H1 (cell line): ENCODE data around the gene ASRGL1.

ENCODE experiments used
- CEBPB ChIP-seq: IDR thresholded peaks from 2 replicates; pipeline ENCODE4 v1.6.1; 2012; ENCODE audit warnings: low read depth, low read length
- CTCF ChIP-seq, 3 experiments: IDR thresholded peaks; 1 replicate in 2 of 3; 2 replicates in 1 of 3; pipeline versions ENCODE4 v1.5.1 to v1.6.1; 2011; ENCODE audit warnings: low read length in 3 of 3, mild to moderate bottlenecking in 3 of 3, inconsistent platforms in 2 of 3, low read depth in 1 of 3, moderate library complexity in 1 of 3; ENCODE audit not compliant: insufficient read depth in 1 of 3; ENCODE audit errors: control extremely low read depth in 1 of 3
- EP300 ChIP-seq, 2 experiments: IDR thresholded peaks; 1 replicate in 1 of 2; 2 replicates in 1 of 2; pipeline ENCODE4 v1.6.1; 2011 to 2012; ENCODE audit warnings: low read depth in 2 of 2, low read length in 2 of 2, mild to moderate bottlenecking in 2 of 2, borderline replicate concordance in 1 of 2, inconsistent platforms in 1 of 2, moderate library complexity in 1 of 2
- EZH2 ChIP-seq: fragments of 200-600 bp; sonication (generic); IDR thresholded peaks from 2 replicates; pipeline ENCODE4 v1.7.1; 2012; ENCODE audit warnings: low read depth, mild to moderate bottlenecking, moderate library complexity, low read length, inconsistent platforms; ENCODE audit not compliant: severe bottlenecking
- HDAC2 ChIP-seq, 2 experiments: fragments of 300-600 bp in 1 of 2; sonication (generic) in 1 of 2; IDR thresholded peaks; 2 replicates each; pipeline ENCODE4 v1.6.1; 2011 to 2012; ENCODE audit warnings: low read depth in 2 of 2, low read length in 2 of 2, mild to moderate bottlenecking in 2 of 2, moderate library complexity in 2 of 2, borderline replicate concordance in 1 of 2, inconsistent platforms in 1 of 2
- HDAC6 ChIP-seq: IDR thresholded peaks from one replicate; pipeline ENCODE4 v1.7.1; 2012; ENCODE audit warnings: low read depth, mild to moderate bottlenecking, inconsistent platforms, low read length, moderate library complexity
- POLR2A ChIP-seq, 2 experiments: IDR thresholded peaks; 1 replicate in 1 of 2; 2 replicates in 1 of 2; pipeline ENCODE4 v1.6.1; 2011; ENCODE audit warnings: low read depth in 2 of 2, low read length in 2 of 2, mild to moderate bottlenecking in 2 of 2; ENCODE audit errors: control extremely low read depth in 1 of 2
- RAD21 ChIP-seq, 2 experiments: IDR thresholded peaks in 1 of 2; conservative IDR thresholded peaks in 1 of 2; 2 replicates each; pipeline ENCODE4 v1.6.1; 2011; ENCODE audit warnings: low read depth in 2 of 2, low read length in 2 of 2, improper control_type of control experiment in 1 of 2, inconsistent platforms in 1 of 2, mild to moderate bottlenecking in 1 of 2, moderate library complexity in 1 of 2
- RBBP5 ChIP-seq: IDR thresholded peaks from 2 replicates; pipeline ENCODE4 v1.7.1; 2012; ENCODE audit warnings: low read depth, mild to moderate bottlenecking, inconsistent platforms, low read length, moderate library complexity, borderline replicate concordance
- SIN3A ChIP-seq, 2 experiments: IDR thresholded peaks in 1 of 2; conservative IDR thresholded peaks in 1 of 2; 2 replicates each; pipeline ENCODE4 v1.6.1; 2011 to 2012; ENCODE audit warnings: low read length in 2 of 2, improper control_type of control experiment in 1 of 2, low read depth in 1 of 2, mild to moderate bottlenecking in 1 of 2
- SP1 ChIP-seq: IDR thresholded peaks from 2 replicates; pipeline ENCODE4 v1.6.1; 2011; ENCODE audit warnings: low read depth, low read length
- TF ChIP-seq, protein P1 (sequence below): IDR thresholded peaks from 2 replicates; pipeline ENCODE4 v1.6.1; 2012; ENCODE audit warnings: inconsistent platforms

DNA sequence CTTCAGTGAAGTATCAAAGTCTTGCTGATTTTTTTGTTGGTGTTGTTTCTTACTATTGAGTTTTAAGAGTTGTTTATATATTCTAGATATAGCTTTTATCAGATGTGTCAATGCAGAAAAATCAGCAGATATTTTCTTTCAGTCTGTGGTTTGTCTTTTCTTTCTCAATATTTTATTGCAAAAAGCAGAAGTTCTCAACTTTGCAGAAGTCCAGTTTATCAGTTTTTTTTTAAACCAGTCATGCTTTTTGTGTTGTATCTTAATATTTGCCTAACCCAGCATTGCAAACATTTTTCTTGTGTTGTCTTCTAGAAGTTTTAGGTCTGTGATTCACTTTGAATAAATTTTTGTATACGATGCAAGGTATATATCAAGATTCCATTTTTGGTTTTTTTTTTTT, 7.0 kb downstream of the ASRGL1 start:
- TF ChIP-seq CTCF (IDR thresholded peaks at IDR 0.05; ENCODE audit: control extremely low read depth in 1 of 3, insufficient read depth in 1 of 3, low read depth in 1 of 3, low read length in 3 of 3) (no peak), POLR2A (IDR thresholded peaks at IDR 0.05; ENCODE audit: control extremely low read depth in 1 of 2, low read depth in 2 of 2, low read length in 2 of 2) (no peak), RAD21 (IDR thresholded peaks at IDR 0.05 in 1 of 2, conservative IDR thresholded peaks at IDR 0.05 in 1 of 2; ENCODE audit: low read depth in 2 of 2, low read length in 2 of 2) (no peak), SP1 (no peak), RBBP5 (no peak), EP300 (IDR thresholded peaks at IDR 0.05; ENCODE audit: borderline replicate concordance in 1 of 2, low read depth in 2 of 2, low read length in 2 of 2) (no peak), HDAC2 (IDR thresholded peaks at IDR 0.05; ENCODE audit: borderline replicate concordance in 1 of 2, low read depth in 2 of 2, low read length in 2 of 2) (no peak), SIN3A (conservative IDR thresholded peaks at IDR 0.05 in 1 of 2, IDR thresholded peaks at IDR 0.05 in 1 of 2; ENCODE audit: low read depth in 1 of 2, low read length in 2 of 2) (no peak), HDAC6 (no peak), EZH2 (no peak), CEBPB (no peak)
- TF ChIP-seq, protein P1, sequence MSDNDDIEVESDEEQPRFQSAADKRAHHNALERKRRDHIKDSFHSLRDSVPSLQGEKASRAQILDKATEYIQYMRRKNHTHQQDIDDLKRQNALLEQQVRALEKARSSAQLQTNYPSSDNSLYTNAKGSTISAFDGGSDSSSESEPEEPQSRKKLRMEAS, result no peak
